ENCODE data around the gene CLINT1.

The CLINT1 gene

DNA sequence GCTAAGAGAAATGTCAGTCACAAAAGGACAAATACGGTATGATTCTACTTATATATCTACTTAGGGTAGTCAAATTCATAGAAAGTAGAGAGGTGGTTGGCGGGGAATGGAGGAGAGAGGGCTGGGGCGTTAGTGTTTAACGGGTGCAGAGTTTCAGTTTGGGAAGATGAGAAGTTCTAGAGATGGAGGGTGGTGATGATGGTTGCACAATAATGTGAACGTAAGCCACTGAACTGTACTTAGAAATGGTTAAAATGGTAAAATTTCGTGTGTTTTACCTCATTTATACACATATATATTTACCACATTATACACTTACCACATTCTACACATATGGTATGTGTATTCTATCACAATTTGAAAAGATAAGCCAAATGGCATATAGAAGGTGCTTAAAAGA, 79.7 kb downstream of the CLINT1 start:
- Mint-ChIP-seq H3K27me3 (ENCODE audit: low read depth) (no peaks in the 10 kb centered on the region), H3K9me3 (no peaks in the 10 kb centered on the region), H3K4me1 (no peaks in the 10 kb centered on the region), H3K4me3 (no peak overlapping the region), H3K27ac (no peak overlapping the region), H3K36me3 (ENCODE audit: low read depth) (peaks cover 7% of the 10 kb centered on the region)
- TF ChIP-seq, protein P1, sequence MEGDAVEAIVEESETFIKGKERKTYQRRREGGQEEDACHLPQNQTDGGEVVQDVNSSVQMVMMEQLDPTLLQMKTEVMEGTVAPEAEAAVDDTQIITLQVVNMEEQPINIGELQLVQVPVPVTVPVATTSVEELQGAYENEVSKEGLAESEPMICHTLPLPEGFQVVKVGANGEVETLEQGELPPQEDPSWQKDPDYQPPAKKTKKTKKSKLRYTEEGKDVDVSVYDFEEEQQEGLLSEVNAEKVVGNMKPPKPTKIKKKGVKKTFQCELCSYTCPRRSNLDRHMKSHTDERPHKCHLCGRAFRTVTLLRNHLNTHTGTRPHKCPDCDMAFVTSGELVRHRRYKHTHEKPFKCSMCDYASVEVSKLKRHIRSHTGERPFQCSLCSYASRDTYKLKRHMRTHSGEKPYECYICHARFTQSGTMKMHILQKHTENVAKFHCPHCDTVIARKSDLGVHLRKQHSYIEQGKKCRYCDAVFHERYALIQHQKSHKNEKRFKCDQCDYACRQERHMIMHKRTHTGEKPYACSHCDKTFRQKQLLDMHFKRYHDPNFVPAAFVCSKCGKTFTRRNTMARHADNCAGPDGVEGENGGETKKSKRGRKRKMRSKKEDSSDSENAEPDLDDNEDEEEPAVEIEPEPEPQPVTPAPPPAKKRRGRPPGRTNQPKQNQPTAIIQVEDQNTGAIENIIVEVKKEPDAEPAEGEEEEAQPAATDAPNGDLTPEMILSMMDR (IDR thresholded peaks at IDR 0.05; ENCODE audit: unreplicated experiment in 3 of 3), result no peak

GRCh38 chr5:157778121-157778805, 80.7 kb downstream of the CLINT1 start:
- Mint-ChIP-seq H3K4me3 (no peak overlapping the region), H3K4me1 (no peaks in the 10 kb centered on the region), H3K27me3 (ENCODE audit: low read depth) (no peaks in the 10 kb centered on the region), H3K9me3 (no peaks in the 10 kb centered on the region), H3K27ac (no peak overlapping the region), H3K36me3 (ENCODE audit: low read depth) (peaks cover 7% of the 10 kb centered on the region)
- TF ChIP-seq, protein P1 (IDR thresholded peaks at IDR 0.05; ENCODE audit: unreplicated experiment in 3 of 3), result no peak

- Mint-ChIP-seq H3K9me3 (no peaks in the 10 kb centered on the region), H3K27me3 (ENCODE audit: low read depth) (no peaks in the 10 kb centered on the region), H3K36me3 (ENCODE audit: low read depth) (no peaks in the 10 kb centered on the region), H3K27ac (no peak overlapping the region), H3K4me3 (no peak overlapping the region), H3K4me1 (peaks cover 3% of the 10 kb centered on the region)
- TF ChIP-seq, protein P1 (IDR thresholded peaks at IDR 0.05; ENCODE audit: unreplicated experiment in 3 of 3), result no peak
Measured at GRCh38 chr5:157772127-157772526, 86.8 kb downstream of the CLINT1 start.

GRCh38 chr5:157770665-157771064, 88.3 kb downstream of the CLINT1 start:
- Mint-ChIP-seq H3K4me1 (peaks cover 17% of the 10 kb centered on the region), H3K36me3 (ENCODE audit: low read depth) (no peaks in the 10 kb centered on the region), H3K27ac (no peak overlapping the region), H3K27me3 (ENCODE audit: low read depth) (no peaks in the 10 kb centered on the region), H3K9me3 (no peaks in the 10 kb centered on the region), H3K4me3 (no peak overlapping the region)
- TF ChIP-seq, protein P1 (IDR thresholded peaks at IDR 0.05; ENCODE audit: unreplicated experiment in 3 of 3), result no peak

- TF ChIP-seq, protein P1 (IDR thresholded peaks at IDR 0.05; ENCODE audit: unreplicated experiment in 3 of 3), result no peak
- Mint-ChIP-seq H3K36me3 (ENCODE audit: low read depth) (no peaks in the 10 kb centered on the region), H3K27me3 (ENCODE audit: low read depth) (no peaks in the 10 kb centered on the region), H3K9me3 (no peaks in the 10 kb centered on the region), H3K4me3 (no peak overlapping the region), H3K4me1 (peaks cover 20% of the 10 kb centered on the region), H3K27ac (no peak overlapping the region)
Measured at GRCh38 chr5:157767689-157768088, 91.3 kb downstream of the CLINT1 start.

DNA sequence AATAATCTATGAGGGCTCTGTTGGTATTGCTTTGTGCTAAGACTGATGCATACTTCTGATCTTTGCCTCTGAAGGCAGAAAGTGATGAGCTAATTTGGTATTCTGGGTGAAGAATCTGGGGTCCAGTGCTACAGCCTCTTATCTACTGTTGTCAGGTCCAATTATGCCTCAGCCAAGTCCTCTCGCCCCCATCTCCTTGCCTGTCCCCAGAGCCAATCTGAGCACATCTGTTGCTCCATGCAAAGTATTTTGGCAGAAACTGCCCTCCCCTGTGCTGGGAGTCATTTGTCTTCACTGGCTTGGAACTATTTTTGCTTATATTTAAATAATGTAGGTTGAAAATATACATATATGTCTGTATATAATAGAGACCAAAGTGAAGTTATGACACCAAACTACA, 92.0 kb downstream of the CLINT1 start:
- Mint-ChIP-seq H3K36me3 (ENCODE audit: low read depth) (no peaks in the 10 kb centered on the region), H3K4me3 (no peak overlapping the region), H3K9me3 (no peaks in the 10 kb centered on the region), H3K4me1 (peaks cover 28% of the 10 kb centered on the region), H3K27me3 (ENCODE audit: low read depth) (no peaks in the 10 kb centered on the region), H3K27ac (no peak overlapping the region)
- TF ChIP-seq, protein P1 (IDR thresholded peaks at IDR 0.05; ENCODE audit: unreplicated experiment in 3 of 3), result no peak
